LNCaP clone FGC (cell line): ENCODE measurements around the gene DHRS9.

Experiments used
- DNase-seq: peaks from one replicate; pipeline ENCODE4 v3.0.0-alpha.2; 2011; ENCODE audit warnings: low read depth
- H3K4me3 ChIP-seq: 2 replicates; pipeline ENCODE4 v1.5.1; 2011; ENCODE audit warnings: mild to moderate bottlenecking, low read depth, low read length, control low read depth
- CTCF ChIP-seq: IDR thresholded peaks from 2 replicates; pipeline ENCODE4 v1.5.1; 2012; ENCODE audit warnings: mild to moderate bottlenecking; ENCODE audit not compliant: control insufficient read depth, insufficient read depth; ENCODE audit errors: extremely low read depth

Gene DHRS9

GRCh38 chr2:169087757-169088379 lies 18.5 kb downstream of the DHRS9 start:
- TF ChIP-seq CTCF = no peak

GRCh38 chr2:169089182-169089581 lies 19.8 kb downstream of the DHRS9 start:
- H3K4me3 ChIP-seq = no peak overlapping the region
- no peak for DNase-seq
- TF ChIP-seq CTCF = no peak

More at GRCh38 chr2:169087757-169088379, 18.5 kb downstream of the DHRS9 start:
- no peak overlapping the region for H3K4me3 ChIP-seq
- DNase-seq = no peak

- H3K4me3 ChIP-seq = no peak overlapping the region
- no peak for DNase-seq
- TF ChIP-seq CTCF = no peak
These were observed 20.9 kb downstream of the DHRS9 start for GRCh38 chr2:169090133-169090820.

- TF ChIP-seq CTCF = no peak
- DNase-seq = no peak
- no peak overlapping the region for H3K4me3 ChIP-seq
These were observed 21.9 kb downstream of the DHRS9 start for GRCh38 chr2:169091256-169091655.

- DNase-seq = peak; percentile 76
- no peak overlapping the region for H3K4me3 ChIP-seq
- no peak for TF ChIP-seq CTCF
These were observed 22.6 kb downstream of the DHRS9 start for GRCh38 chr2:169091761-169092519.

GRCh38 chr2:169093535-169093934 lies 24.2 kb downstream of the DHRS9 start:
- H3K4me3 ChIP-seq = no peak overlapping the region
- TF ChIP-seq CTCF = no peak
- no peak for DNase-seq

GRCh38 chr2:169094676-169095075 lies 25.3 kb downstream of the DHRS9 start:
- no peak overlapping the region for H3K4me3 ChIP-seq
- DNase-seq = no peak
- no peak for TF ChIP-seq CTCF
